HCT116 (cell line): ENCODE results near the gene PRRG2. TPM values are rescaled to one million over a fixed set of nuclear protein-coding genes. Genes with fewer than 3 reads are reported as not detected.

Experiments
- ATAC-seq: fragments of 200-7000 bp; cut with Tn5 transposase; 2 replicates; pipeline ENCODE4 v1.9.1; 2020; ENCODE audit warnings: mild to moderate bottlenecking, moderate library complexity
- BruUV-seq: library from RNA; stranded (reverse); fragments of 400-500 nt; replicated peaks from 2 replicates; lab custom pipeline; 2021; lab: Mats Ljungman, UMichigan
- CTCF ChIA-PET: fragments of 300-600 bp; sonication (Branson Sonifier 250); formaldehyde crosslinking; loops from one replicate; lab custom pipeline; 2021; ENCODE audit warnings: antibody characterized with exemption; lab: Charles Lee
- POLR2A ChIA-PET: fragments of 300-600, 350-600 bp; sonication (Branson Sonifier 250); formaldehyde crosslinking; loops from one replicate; lab custom pipeline; 2021; ENCODE audit warnings: antibody characterized with exemption; lab: Charles Lee
- RAD21 ChIA-PET, 2 experiments: fragments of 300-600 bp; sonication (Branson Sonifier 250); formaldehyde crosslinking; loops; one replicate each; lab custom pipeline; 2023; ENCODE audit warnings: low total read pairs in 2 of 2; ENCODE audit not compliant: uncharacterized antibody in 2 of 2, unreplicated experiment in 2 of 2, low non-redundant PET in 1 of 2; lab: Charles Lee
- DNase-seq: peaks from one replicate; pipeline ENCODE4 v3.0.0-alpha.2; 2010; ENCODE audit warnings: low read depth, low spot score
- H2AFZ ChIP-seq: fragments of 200-600 bp; shearing (Covaris generic), sonication (generic); 2 replicates; pipeline ENCODE4 v1.6.1; 2017; ENCODE audit warnings: low read depth, mixed run types, mixed read lengths, antibody characterized with exemption, low read length; ENCODE audit not compliant: poor library complexity, severe bottlenecking
- H3K27ac ChIP-seq: 2 replicates; pipeline ENCODE4 v1.5.1; 2012; ENCODE audit warnings: low read depth, low read length
- H3K27me3 ChIP-seq: fragments of 200-600 bp; sonication (generic); 2 replicates; pipeline ENCODE4 v1.6.1; 2016; ENCODE audit warnings: mixed run types, low read length, mixed read lengths; ENCODE audit not compliant: insufficient read depth
- H3K36me3 ChIP-seq, 2 experiments: fragments of 200-500 bp in 1 of 2; fragments of 200-600 bp in 1 of 2; sonication (Bioruptor generic) in 1 of 2; sonication (generic) in 1 of 2; 2 replicates each; pipeline versions ENCODE4 v1.5.1 to v1.6.1; 2014 to 2016; ENCODE audit warnings: low read length in 2 of 2, inconsistent platforms in 1 of 2, mixed read lengths in 1 of 2, mixed run types in 1 of 2; ENCODE audit not compliant: insufficient read depth in 2 of 2, control insufficient read depth in 1 of 2
- H3K4me1 ChIP-seq, 2 experiments: fragments of 200-600 bp in 1 of 2; sonication (generic) in 1 of 2; 2 replicates each; pipeline versions ENCODE4 v1.5.1 to v1.6.1; 2012 to 2017; ENCODE audit warnings: low read length in 2 of 2, inconsistent platforms in 1 of 2, mild to moderate bottlenecking in 1 of 2, mixed read lengths in 1 of 2, mixed run types in 1 of 2, moderate library complexity in 1 of 2; ENCODE audit not compliant: insufficient read depth in 2 of 2, control insufficient read depth in 1 of 2
- H3K4me2 ChIP-seq: fragments of 200-600 bp; sonication (generic); 2 replicates; pipeline ENCODE4 v1.6.1; 2017; ENCODE audit warnings: mixed run types, low read length, mixed read lengths
- H3K4me3 ChIP-seq, 2 experiments: fragments of 200-600 bp in 1 of 2; sonication (generic) in 1 of 2; replicated peaks in 1 of 2; 2 replicates each; pipeline ENCODE4 v1.5.1; 2011 to 2016; ENCODE audit warnings: low read length in 2 of 2, control low read depth in 1 of 2, low read depth in 1 of 2, mild to moderate bottlenecking in 1 of 2, mixed read lengths in 1 of 2, mixed run types in 1 of 2
- H3K79me2 ChIP-seq: fragments of 200-600 bp; sonication (generic); 2 replicates; pipeline ENCODE4 v1.6.1; 2017; ENCODE audit warnings: mild to moderate bottlenecking, mixed run types, low read length, moderate library complexity, mixed read lengths; ENCODE audit not compliant: insufficient read depth
- H3K9ac ChIP-seq: fragments of 200-600 bp; sonication (generic); 2 replicates; pipeline ENCODE4 v1.6.1; 2016; ENCODE audit warnings: low read length, mixed read lengths
- H3K9me2 ChIP-seq: fragments of 200-600 bp; sonication (generic), shearing (Covaris generic); 2 replicates; pipeline ENCODE4 v1.6.1; 2017; ENCODE audit warnings: mixed run types, mild to moderate bottlenecking, moderate library complexity; ENCODE audit not compliant: insufficient read depth
- H3K9me3 ChIP-seq, 2 experiments: fragments of 200-500 bp in 1 of 2; fragments of 200-600 bp in 1 of 2; sonication (Bioruptor generic) in 1 of 2; sonication (generic) in 1 of 2; 2 replicates each; pipeline ENCODE4 v1.6.1; 2014 to 2017; ENCODE audit warnings: low read length in 2 of 2, mixed read lengths in 2 of 2, inconsistent platforms in 1 of 2, low read depth in 1 of 2, mild to moderate bottlenecking in 1 of 2, mixed run types in 1 of 2, moderate library complexity in 1 of 2; ENCODE audit not compliant: control insufficient read depth in 1 of 2, insufficient read depth in 1 of 2
- H4K20me1 ChIP-seq: fragments of 200-600 bp; sonication (generic), shearing (Covaris generic); 2 replicates; pipeline ENCODE4 v1.6.1; 2017; ENCODE audit warnings: mixed run types, mild to moderate bottlenecking, moderate library complexity; ENCODE audit not compliant: insufficient read depth
- ATF3 ChIP-seq: IDR thresholded peaks from 2 replicates; pipeline ENCODE4 v1.6.1; 2012
- CTCF ChIP-seq, 3 experiments: fragments of 200-600 bp in 1 of 3; sonication (generic) in 1 of 3; IDR thresholded peaks in 2 of 3; conservative IDR thresholded peaks in 1 of 3; 2 replicates each; pipeline ENCODE4 v1.5.1; 2012 to 2017; ENCODE audit warnings: low read depth in 2 of 3, low read length in 2 of 3, antibody characterized with exemption in 1 of 3, borderline replicate concordance in 1 of 3, control low read depth in 1 of 3, mild to moderate bottlenecking in 1 of 3, mixed read lengths in 1 of 3, mixed run types in 1 of 3, moderate library complexity in 1 of 3; ENCODE audit not compliant: insufficient read depth in 1 of 3
- JUND ChIP-seq: IDR thresholded peaks from 2 replicates; pipeline ENCODE4 v1.6.1; 2012
- RAD21 ChIP-seq: IDR thresholded peaks from 2 replicates; pipeline ENCODE4 v1.6.1; 2012; ENCODE audit warnings: low read depth, mild to moderate bottlenecking
- SP1 ChIP-seq: IDR thresholded peaks from 2 replicates; pipeline ENCODE4 v1.6.1; 2012; ENCODE audit warnings: low read depth
- SRF ChIP-seq: IDR thresholded peaks from 2 replicates; pipeline ENCODE4 v1.6.1; 2012; ENCODE audit warnings: low read depth
- TCF7L2 ChIP-seq: IDR thresholded peaks from 2 replicates; pipeline ENCODE4 v1.7.0; 2011; ENCODE audit warnings: borderline replicate concordance, inconsistent platforms; ENCODE audit not compliant: insufficient read depth, insufficient read length; ENCODE audit errors: extremely low read depth
- YY1 ChIP-seq: IDR thresholded peaks from 2 replicates; pipeline ENCODE4 v1.6.1; 2011; ENCODE audit warnings: low read length, low read depth, moderate library complexity, mild to moderate bottlenecking; ENCODE audit not compliant: insufficient replicate concordance; ENCODE audit errors: extremely low read depth
- ZBTB33 ChIP-seq: IDR thresholded peaks from 2 replicates; pipeline ENCODE4 v1.6.1; 2011; ENCODE audit warnings: mild to moderate bottlenecking, low read length, moderate library complexity; ENCODE audit not compliant: insufficient replicate concordance; ENCODE audit errors: extremely low read depth
- intact Hi-C: fragments of 100-400 bp; cut with micrococcal nuclease; formaldehyde crosslinking; loops from 2 replicates; pipeline ENCODE4 v1.10.0; 2022
- total RNA-seq: library from RNA; stranded (reverse); gene quantifications from one replicate; pipeline ENCODE4 v1.2.1, GENCODE V29; 2021; ENCODE audit not compliant: unreplicated experiment

PRRG2 gene
- total RNA-seq, 1 experiment from 2014 or later = 6.2 TPM

- POLR2A ChIA-PET = interaction anchor here (0.7 to 2.1 kb wide), 4 partner anchors 9 to 106 kb away, joined by 3 to 7 read pairs (median 4); no protein-coding TSS in a partner anchor
- Histone ChIP-seq H3K4me1 (peaks cover 44 to 61% of the 10 kb centered on the region in 2 experiments), H4K20me1 (no peaks in the 10 kb centered on the region), H3K9ac (peak overlapping the region; percentile 31; the same call in 1 of the 2 replicates), H3K4me3 (no peak overlapping the region), H3K9me2 (no peaks in the 10 kb centered on the region), H3K4me2 (peak overlapping the region; percentile 51), H2AFZ (no peak overlapping the region), H3K9me3 (no peaks in the 10 kb centered on the region), H3K27ac (peak overlapping the region; percentile 47), H3K79me2 (peaks cover 93% of the 10 kb centered on the region), H3K36me3 (peaks cover 9 to 13% of the 10 kb centered on the region in 2 experiments), H3K27me3 (no peaks in the 10 kb centered on the region)
- RAD21 ChIA-PET = interaction anchor here in 1 of 2 experiments (0.7 kb wide), 1 partner anchor 80 kb away, joined by 3 read pairs; no protein-coding TSS in a partner anchor
- intact Hi-C loops = loop anchor here (1.0 to 5.0 kb wide), 2 partner anchors 67 to 107 kb away; partner anchors contain the start of gene PRMT1
- no peak for TF ChIP-seq ZBTB33
- TF ChIP-seq SP1 = no peak
- no peak for TF ChIP-seq SRF
- TF ChIP-seq JUND = no peak
- no peak for TF ChIP-seq TCF7L2
- TF ChIP-seq ATF3 = no peak
- TF ChIP-seq YY1 = peak; percentile 17
- peak; percentile 87 for TF ChIP-seq RAD21
- peak; percentile 97 to 99 (median 99) for TF ChIP-seq CTCF (IDR thresholded peaks at IDR 0.05 in 2 of 3, conservative IDR thresholded peaks at IDR 0.05 in 1 of 3; ENCODE audit: borderline replicate concordance in 1 of 3, insufficient read depth in 1 of 3, low read depth in 2 of 3, low read length in 2 of 3)
- CTCF ChIA-PET = interaction anchor here (0.6 to 2.2 kb wide), 30 partner anchors 9 to 474 kb away, joined by 3 to 29 read pairs (median 4); partner anchors contain the start of genes ALDH16A1, BCL2L12, FLT3LG and IRF3
- no TSS peak for BruUV-seq
- DNase-seq (peak; percentile 83), ATAC-seq (peak; percentile 77)
Observed at GRCh38 chr19:49570138-49570856, 10.8 kb upstream of the PRRG2 start.
